Heart right ventricle (tissue), 16 donors: ENCODE measurements around the gene TTC39B. TPM values are rescaled to one million over a fixed set of nuclear protein-coding genes. Genes with fewer than 3 reads are reported as not detected.

Experiments used
- ATAC-seq, 8 donors: fragments of 200-7000 bp; cut with Tn5 transposase; one replicate each; pipeline ENCODE4 v1.9.1; 2020; ENCODE audit warnings: mild to moderate bottlenecking in 8 of 8, moderate library complexity in 8 of 8, moderate number of reproducible peaks in 1 of 8
- DNase-seq, 2 donors: peaks; one replicate each; pipeline ENCODE4 v3.0.0-alpha.2; 2020
- H3K27ac ChIP-seq, 10 donors: fragments of 200-600 bp; sonication (generic) in 2 of 10; one replicate each; pipeline versions ENCODE4 v1.5.0 to v1.8.0; 2020 to 2022; ENCODE audit warnings: mild to moderate bottlenecking in 3 of 10
- H3K27me3 ChIP-seq, 7 donors: fragments of 200-600 bp; one replicate each; pipeline ENCODE4 v1.8.0; 2021 to 2022; ENCODE audit warnings: mild to moderate bottlenecking in 2 of 7
- H3K36me3 ChIP-seq, 9 donors: fragments of 200-600 bp; sonication (generic) in 1 of 9; one replicate each; pipeline versions ENCODE4 v1.5.0 to v1.8.0; 2020 to 2022; ENCODE audit warnings: mild to moderate bottlenecking in 2 of 9
- H3K4me1 ChIP-seq, 9 donors: fragments of 200-600 bp; sonication (generic) in 1 of 9; one replicate each; pipeline versions ENCODE4 v1.5.0 to v1.8.0; 2020 to 2022; ENCODE audit warnings: mild to moderate bottlenecking in 4 of 9
- H3K4me3 ChIP-seq, 10 donors: fragments of 200-600 bp; sonication (generic) in 2 of 10; one replicate each; pipeline versions ENCODE4 v1.5.0 to v1.8.0; 2020 to 2022; ENCODE audit warnings: mild to moderate bottlenecking in 7 of 10, moderate library complexity in 2 of 10
- H3K9me3 ChIP-seq, 11 donors: fragments of 200-600 bp in 10 of 11; sonication (generic) in 2 of 11; one replicate each; pipeline versions ENCODE4 v1.5.0 to v1.8.0; 2013 to 2022; ENCODE audit warnings: mild to moderate bottlenecking in 2 of 11, control low read depth in 1 of 11, moderate library complexity in 1 of 11
- WGBS, 2 donors: extraction: QIAGEN DNeasy Blood & Tissue Kit; methylation state at CpG; one replicate each; pipeline ENCODE4 v1.1.7; 2013; ENCODE audit warnings: inconsistent platforms in 1 of 2; 5-methylcytosine and 5-hydroxymethylcytosine counted together
- intact Hi-C, 10 donors: fragments of 100-400 bp; cut with DNase I; formaldehyde crosslinking; loops; one replicate each; pipeline versions ENCODE4 v1.11.1 to v1.14.2; 2022
- polyA plus RNA-seq, 2 donors: library from polyadenylated mRNA; stranded (reverse); fragments of 200-250 nt; gene quantifications; one replicate each; pipeline ENCODE4 v1.2.3, GENCODE V29; 2013
- total RNA-seq, 10 donors: library from RNA; stranded (reverse); fragmentation: NEBNext Ultra II Directional in 3 of 10; extraction: Animal tissue kit (Norgen Biotek cat#: 25700) in 3 of 10; gene quantifications; one replicate each; pipeline versions ENCODE4 v1.2.1 to v1.2.4, GENCODE V29; 2021 to 2023
- TF ChIP-seq, protein P1 (sequence below), 9 donors: fragments of 200-600 bp; sonication (generic) in 2 of 9; IDR thresholded peaks; one replicate each; pipeline versions ENCODE4 v1.5.0 to v1.8.0; 2021 to 2022; ENCODE audit warnings: antibody characterized with exemption in 9 of 9, mild to moderate bottlenecking in 5 of 9, moderate library complexity in 1 of 9
- donor health status: Arrhythmogenic right ventricular cardiomyopathy.
- donor health status: ischemic (EF 13 %, LVEDD 7.1; RV severe dilation, severe dysfunction).
- donor health status: healthy with polysubstance abuse.
- donor health status: DM: no; HTN: yes; CAD: no.
- donor health status: DM: no; HTN: no; CAD: no.
- donor health status: ischemic (EF 25% LVEDD 6.9; RV normal size, moderate dysfunction).
- donor health status: ischemic (EF 25% LVEDD 5.7; RV mildly dilated, moderate dysfunction).
- donor health status: healthy.
- donor health status: DM: yes; HTN: yes; CAD: no.
- donor health status: Ischemic cardiomyopathy.
- donor health status: ischemic (EF 35%, LVEDD 5.7; RV mildly dilated, moderate dysfunction).
- donor health status: nonischemic (EF 11% LVEDD 7.7; RV severe dilation, severe dysfunction).
- donor health status: DM: yes; HTN: yes; CAD: no.
- donor health status: PGD.
- donor health status: ischemic (EF 29% LVEDD 5.4; RV normal size, mild dysfunction).
- donor health status: nonischemic (EF 23%, LVEDD 6.1; RV moderate dilation, normal function).

The TTC39B gene
- total and polyA plus RNA-seq, 12 donors = 0.52 to 4.3 (median 1.5) TPM

- TF ChIP-seq, protein P1, sequence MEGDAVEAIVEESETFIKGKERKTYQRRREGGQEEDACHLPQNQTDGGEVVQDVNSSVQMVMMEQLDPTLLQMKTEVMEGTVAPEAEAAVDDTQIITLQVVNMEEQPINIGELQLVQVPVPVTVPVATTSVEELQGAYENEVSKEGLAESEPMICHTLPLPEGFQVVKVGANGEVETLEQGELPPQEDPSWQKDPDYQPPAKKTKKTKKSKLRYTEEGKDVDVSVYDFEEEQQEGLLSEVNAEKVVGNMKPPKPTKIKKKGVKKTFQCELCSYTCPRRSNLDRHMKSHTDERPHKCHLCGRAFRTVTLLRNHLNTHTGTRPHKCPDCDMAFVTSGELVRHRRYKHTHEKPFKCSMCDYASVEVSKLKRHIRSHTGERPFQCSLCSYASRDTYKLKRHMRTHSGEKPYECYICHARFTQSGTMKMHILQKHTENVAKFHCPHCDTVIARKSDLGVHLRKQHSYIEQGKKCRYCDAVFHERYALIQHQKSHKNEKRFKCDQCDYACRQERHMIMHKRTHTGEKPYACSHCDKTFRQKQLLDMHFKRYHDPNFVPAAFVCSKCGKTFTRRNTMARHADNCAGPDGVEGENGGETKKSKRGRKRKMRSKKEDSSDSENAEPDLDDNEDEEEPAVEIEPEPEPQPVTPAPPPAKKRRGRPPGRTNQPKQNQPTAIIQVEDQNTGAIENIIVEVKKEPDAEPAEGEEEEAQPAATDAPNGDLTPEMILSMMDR (IDR thresholded peaks at IDR 0.05) = no peak
These were observed 28.2 kb downstream of the TTC39B start for GRCh38 chr9:15278839-15279238.

GRCh38 chr9:15278091-15278687 is 28.8 kb downstream of the TTC39B start:
- Histone ChIP-seq H3K27me3 (no peaks in the 10 kb centered on the region), H3K4me1 (no peaks in the 10 kb centered on the region), H3K9me3 (no peaks in the 10 kb centered on the region), H3K4me3 (no peak overlapping the region), H3K36me3 (no peaks in the 10 kb centered on the region), H3K27ac (no peak overlapping the region)
- TF ChIP-seq, protein P1 (IDR thresholded peaks at IDR 0.05) = no peak
- intact Hi-C loops = loop anchor here in 5 of 10 donors (5.0 to 10.0 kb wide), 2 partner anchors 117 to 329 kb away; no protein-coding TSS in a partner anchor
- ATAC-seq (no peak), DNase-seq (no peak)
- 59 to 67% methylated on average over 2 of the region's 2 CpGs for WGBS, 2 donors

More at GRCh38 chr9:15278839-15279238, 28.2 kb downstream of the TTC39B start:
- Histone ChIP-seq H3K4me1 (no peaks in the 10 kb centered on the region), H3K27me3 (no peaks in the 10 kb centered on the region), H3K36me3 (no peaks in the 10 kb centered on the region), H3K9me3 (no peaks in the 10 kb centered on the region), H3K27ac (no peak overlapping the region), H3K4me3 (no peak overlapping the region)
- ATAC-seq = no peak
- DNase-seq = no peak
- intact Hi-C loops = loop anchor here in 5 of 10 donors (5.0 to 10.0 kb wide), 2 partner anchors 116 to 328 kb away; no protein-coding TSS in a partner anchor

DNA sequence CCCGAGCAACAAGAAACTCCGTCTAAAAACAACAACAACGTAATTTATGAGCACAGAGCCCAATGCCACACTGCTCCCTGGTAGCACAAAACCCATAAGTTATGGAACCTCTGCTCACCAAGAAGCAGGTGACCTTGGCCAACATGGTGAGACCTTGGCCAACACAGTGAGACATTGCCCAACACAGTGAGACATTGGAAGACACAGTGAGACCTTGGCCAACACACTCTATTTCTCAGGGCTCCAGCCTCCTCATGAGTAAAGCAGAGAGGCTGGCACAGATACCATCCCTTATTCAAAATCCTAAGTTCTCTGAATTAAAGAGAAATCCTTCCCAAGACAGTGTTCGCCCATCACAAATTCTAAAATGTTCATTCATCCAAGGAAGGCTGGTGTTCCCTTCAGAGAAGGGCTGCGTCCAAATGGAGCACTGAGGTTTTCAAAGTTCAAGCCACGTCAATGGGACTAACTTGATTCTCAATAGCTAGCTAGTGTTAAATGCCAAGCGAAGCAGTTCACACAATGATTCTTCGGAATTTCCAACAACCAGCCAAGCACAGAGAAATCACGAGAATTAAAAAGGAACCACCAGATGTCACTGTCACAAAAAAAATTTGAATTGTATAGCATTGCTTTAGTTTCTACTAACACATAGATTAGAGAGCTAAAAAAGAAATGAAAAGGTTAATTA is 29.5 kb downstream of the TTC39B start:
- H3K4me1 ChIP-seq = no peaks in the 10 kb centered on the region
- H3K36me3 ChIP-seq = no peaks in the 10 kb centered on the region
- TF ChIP-seq, protein P1 (IDR thresholded peaks at IDR 0.05) = peak in 7 of 9 donors; percentile 30 to 56 (median 51)
- no peaks in the 10 kb centered on the region for H3K9me3 ChIP-seq
- DNase-seq (no peak), ATAC-seq (peak in 3 of 8 donors; percentile 49 to 57 (median 51))
- intact Hi-C loops = loop anchor here in 5 of 10 donors (5.0 to 10.0 kb wide), 2 partner anchors 117 to 330 kb away; no protein-coding TSS in a partner anchor
- no peaks in the 10 kb centered on the region for H3K27me3 ChIP-seq
- H3K4me3 ChIP-seq = no peak overlapping the region
- no peak overlapping the region for H3K27ac ChIP-seq
- WGBS, 2 donors = 73 to 74% methylated on average over 9 of the region's 9 CpGs

DNA sequence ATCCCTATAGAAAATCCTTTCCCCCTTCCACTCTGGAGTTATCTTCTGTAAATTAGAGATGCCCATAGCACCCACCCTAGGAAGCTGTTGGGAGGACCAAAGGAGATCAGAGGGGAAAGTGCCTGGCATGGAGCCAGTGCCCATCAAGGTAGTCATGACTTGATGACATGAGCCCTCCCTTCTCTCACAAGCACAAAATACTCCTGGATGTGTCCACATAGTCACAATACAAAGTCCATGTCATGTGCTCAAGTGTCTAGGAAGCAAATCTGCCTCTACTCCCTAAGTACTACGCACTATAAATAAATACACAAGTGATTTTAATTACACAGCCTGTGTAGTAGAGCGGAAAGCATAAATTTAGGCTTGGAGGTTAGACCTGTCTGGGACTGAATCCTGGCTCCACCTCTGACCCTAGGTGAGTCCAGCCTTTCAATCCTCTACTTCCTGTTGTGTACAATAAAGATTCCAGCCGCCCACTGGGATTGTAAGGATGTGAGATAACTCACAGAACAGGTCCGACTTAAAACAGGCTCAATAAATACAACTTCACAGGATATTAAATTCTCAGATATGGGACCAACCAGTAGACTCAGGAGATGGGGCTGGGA is 30.6 kb downstream of the TTC39B start:
- Histone ChIP-seq H3K9me3 (no peaks in the 10 kb centered on the region), H3K27me3 (no peaks in the 10 kb centered on the region), H3K4me3 (no peak overlapping the region), H3K4me1 (no peaks in the 10 kb centered on the region), H3K36me3 (no peaks in the 10 kb centered on the region), H3K27ac (no peak overlapping the region)
- 59 to 73% methylated on average over 4 of the region's 4 CpGs for WGBS, 2 donors
- intact Hi-C loops = loop anchor here in 5 of 10 donors (5.0 to 10.0 kb wide), 2 partner anchors 118 to 331 kb away; no protein-coding TSS in a partner anchor
- ATAC-seq = no peak
- TF ChIP-seq, protein P1 (IDR thresholded peaks at IDR 0.05) = no peak
- no peak for DNase-seq
